H1 (cell line): ENCODE data around the gene SLC1A5. TPM values are rescaled to one million over a fixed set of nuclear protein-coding genes. Genes with fewer than 3 reads are reported as not detected.
"Not testable (repeated sequence)": the region's sequence is repeated elsewhere in the genome, so short reads cannot be mapped to it uniquely, and the experiment has no call there.

Experiments used
- CTCF ChIA-PET: fragments of 300-600 bp; sonication (Branson Sonifier 250); formaldehyde crosslinking; loops from one replicate; lab custom pipeline; 2021; ENCODE audit not compliant: partially characterized antibody; lab: Charles Lee
- POLR2A ChIA-PET: fragments of 300-600 bp; sonication (Branson Sonifier 250); formaldehyde crosslinking; loops from one replicate; lab custom pipeline; 2021; ENCODE audit warnings: inconsistent platforms; ENCODE audit not compliant: partially characterized antibody; lab: Charles Lee
- DNase-seq, 2 experiments: peaks; one replicate each; pipeline versions ENCODE4 v3.0.0 to v3.0.0-alpha.2; 2010 to 2022; ENCODE audit warnings: low spot score in 2 of 2, low read depth in 1 of 2, mixed read lengths in 1 of 2
- FAIRE-seq: peaks from 2 replicates; lab custom pipeline; 2011; peaks lifted over from hg19 to GRCh38; lab: Jason Lieb, UNC
- H2AFZ ChIP-seq: 2 replicates; pipeline ENCODE4 v1.8.1; 2012; ENCODE audit warnings: low read length, inconsistent platforms
- H2AK5ac ChIP-seq: 2 replicates; pipeline ENCODE4 v1.6.1; 2013; ENCODE audit warnings: low read depth, low read length
- H2BK120ac ChIP-seq: replicated peaks from 2 replicates; pipeline ENCODE3; 2013; ENCODE audit warnings: low read depth, low read length, inconsistent platforms
- H2BK12ac ChIP-seq: 2 replicates; pipeline ENCODE4 v1.6.1; 2013; ENCODE audit warnings: low read depth, low read length
- H2BK15ac ChIP-seq: 2 replicates; pipeline ENCODE4 v1.6.1; 2013; ENCODE audit warnings: low read length
- H2BK20ac ChIP-seq: 2 replicates; pipeline ENCODE4 v1.6.1; 2013; ENCODE audit warnings: low read length
- H2BK5ac ChIP-seq: 2 replicates; pipeline ENCODE4 v1.6.1; 2013; ENCODE audit warnings: low read depth, low read length
- H3K14ac ChIP-seq: 2 replicates; pipeline ENCODE4 v1.6.1; 2013; ENCODE audit warnings: inconsistent platforms; ENCODE audit not compliant: insufficient read length
- H3K18ac ChIP-seq: 2 replicates; pipeline ENCODE4 v1.6.1; 2013; ENCODE audit warnings: low read length; ENCODE audit errors: extremely low read depth
- H3K23ac ChIP-seq: 2 replicates; pipeline ENCODE4 v1.6.1; 2013; ENCODE audit warnings: inconsistent platforms; ENCODE audit not compliant: insufficient read length
- H3K23me2 ChIP-seq: 2 replicates; pipeline ENCODE4 v1.6.1; 2013; ENCODE audit warnings: low read depth, low read length
- H3K27ac ChIP-seq: 2 replicates; pipeline ENCODE4 v1.6.1; 2011; ENCODE audit warnings: low read depth, low read length, inconsistent platforms
- H3K27me3 ChIP-seq, 4 experiments: replicated peaks in 1 of 4; 1 replicate in 1 of 4; 2 replicates in 3 of 4; pipeline versions ENCODE4 v1.6.1 to v1.8.1; 2011 to 2013; ENCODE audit warnings: low read length in 3 of 4, mild to moderate bottlenecking in 3 of 4, inconsistent platforms in 2 of 4, mixed read lengths in 2 of 4, moderate library complexity in 1 of 4; ENCODE audit not compliant: control insufficient read depth in 3 of 4, insufficient read depth in 3 of 4; ENCODE audit errors: extremely low read depth in 1 of 4
- H3K36me3 ChIP-seq, 4 experiments: 2 replicates each; pipeline versions ENCODE4 v1.6.1 to v1.8.1; 2011 to 2013; ENCODE audit warnings: mild to moderate bottlenecking in 4 of 4, low read length in 3 of 4, moderate library complexity in 2 of 4, control low read depth in 1 of 4, inconsistent platforms in 1 of 4; ENCODE audit not compliant: insufficient read depth in 4 of 4, control insufficient read depth in 2 of 4
- H3K4ac ChIP-seq: replicated peaks from 2 replicates; pipeline ENCODE3; 2013; ENCODE audit warnings: low read length, low read depth, mixed read lengths, inconsistent platforms; ENCODE audit not compliant: insufficient read length
- H3K4me1 ChIP-seq, 4 experiments: replicated peaks in 1 of 4; 1 replicate in 1 of 4; 2 replicates in 3 of 4; pipeline versions ENCODE4 v1.6.1 to v1.8.1; 2011 to 2013; ENCODE audit warnings: low read length in 3 of 4, inconsistent platforms in 2 of 4, mixed read lengths in 1 of 4; ENCODE audit not compliant: insufficient read depth in 4 of 4, control insufficient read depth in 3 of 4
- H3K4me2 ChIP-seq, 2 experiments: 2 replicates each; pipeline versions ENCODE4 v1.6.1 to v1.8.1; 2011 to 2013; ENCODE audit warnings: low read depth in 2 of 2, low read length in 2 of 2, control low read depth in 1 of 2, inconsistent platforms in 1 of 2, mild to moderate bottlenecking in 1 of 2; ENCODE audit not compliant: insufficient read depth in 1 of 2
- H3K4me3 ChIP-seq, 4 experiments: fragments of 200-600, 300-600 bp in 1 of 4; sonication (generic), shearing (Covaris generic), sonication (Bioruptor Twin) in 1 of 4; 2 replicates each; pipeline versions ENCODE4 v1.5.1 to v1.8.1; 2011 to 2016; ENCODE audit warnings: low read length in 4 of 4, low read depth in 3 of 4, control low read depth in 2 of 4, inconsistent platforms in 2 of 4, mild to moderate bottlenecking in 2 of 4, mixed read lengths in 1 of 4, moderate library complexity in 1 of 4; ENCODE audit not compliant: insufficient read depth in 2 of 4; ENCODE audit errors: extremely low read depth in 1 of 4
- H3K56ac ChIP-seq: replicated peaks from 2 replicates; pipeline ENCODE3; 2013; ENCODE audit warnings: low read depth, mild to moderate bottlenecking, mixed read lengths, low read length, inconsistent platforms; ENCODE audit not compliant: insufficient read length
- H3K79me1 ChIP-seq: 2 replicates; pipeline ENCODE4 v1.6.1; 2013; ENCODE audit warnings: low read depth, low read length, control low read depth
- H3K79me2 ChIP-seq, 2 experiments: 2 replicates each; pipeline versions ENCODE4 v1.6.1 to v1.8.1; 2012 to 2013; ENCODE audit warnings: low read length in 2 of 2, mild to moderate bottlenecking in 2 of 2, inconsistent platforms in 1 of 2; ENCODE audit not compliant: insufficient read depth in 2 of 2, control insufficient read depth in 1 of 2
- H3K9ac ChIP-seq, 4 experiments: replicated peaks in 1 of 4; 1 replicate in 1 of 4; 2 replicates in 3 of 4; pipeline versions ENCODE4 v1.6.1 to v1.8.1; 2011 to 2013; ENCODE audit warnings: low read depth in 3 of 4, low read length in 3 of 4, control low read depth in 2 of 4, mild to moderate bottlenecking in 2 of 4, moderate library complexity in 2 of 4, inconsistent platforms in 1 of 4; ENCODE audit errors: extremely low read depth in 1 of 4
- H3K9me3 ChIP-seq, 2 experiments: 2 replicates each; pipeline versions ENCODE4 v1.6.1 to v1.8.1; 2012 to 2013; ENCODE audit warnings: mild to moderate bottlenecking in 2 of 2, moderate library complexity in 2 of 2, control low read depth in 1 of 2, inconsistent platforms in 1 of 2, low read depth in 1 of 2, low read length in 1 of 2, mixed read lengths in 1 of 2; ENCODE audit not compliant: insufficient read depth in 2 of 2
- H4K20me1 ChIP-seq, 2 experiments: replicated peaks in 1 of 2; 2 replicates each; pipeline versions ENCODE3 to v1.8.1; 2011 to 2013; ENCODE audit warnings: inconsistent platforms in 2 of 2, low read length in 2 of 2, mild to moderate bottlenecking in 1 of 2; ENCODE audit not compliant: insufficient read depth in 2 of 2, control insufficient read depth in 1 of 2
- H4K5ac ChIP-seq: 2 replicates; pipeline ENCODE4 v1.6.1; 2013; ENCODE audit warnings: low read length, low read depth, mixed read lengths, inconsistent platforms; ENCODE audit not compliant: insufficient read length
- H4K8ac ChIP-seq: 2 replicates; pipeline ENCODE4 v1.8.0; 2013; ENCODE audit warnings: mild to moderate bottlenecking, moderate library complexity, low read length, inconsistent platforms; ENCODE audit not compliant: insufficient read depth; ENCODE audit errors: extremely low read depth
- H4K91ac ChIP-seq: replicated peaks from 2 replicates; pipeline ENCODE3; 2013; ENCODE audit warnings: low read length, mixed read lengths, inconsistent platforms; ENCODE audit not compliant: insufficient read length
- HDAC2 ChIP-seq, 2 experiments: fragments of 300-600 bp in 1 of 2; sonication (generic) in 1 of 2; IDR thresholded peaks; 2 replicates each; pipeline ENCODE4 v1.6.1; 2011 to 2012; ENCODE audit warnings: low read depth in 2 of 2, low read length in 2 of 2, mild to moderate bottlenecking in 2 of 2, moderate library complexity in 2 of 2, borderline replicate concordance in 1 of 2, inconsistent platforms in 1 of 2
- WGBS, 2 experiments: shearing (Covaris generic) in 1 of 2; methylation state at CpG; one replicate each; pipeline versions ENCODE4 v1.1.6 to v1.1.7; 2013 to 2015; ENCODE audit warnings: low lambda C conversion rate in 2 of 2, mixed read lengths in 2 of 2, inconsistent platforms in 1 of 2, low coverage in 1 of 2, missing lambda C conversion rate in 1 of 2; ENCODE audit not compliant: insufficient replicate concordance in 2 of 2, insufficient coverage in 1 of 2, insufficient read length in 1 of 2; ENCODE audit errors: extremely low coverage in 1 of 2, missing lambda C conversion rate in 1 of 2; 5-methylcytosine and 5-hydroxymethylcytosine counted together
- polyA plus RNA-seq, 7 experiments: library from polyadenylated mRNA; depleted of rRNA in 3 of 7; stranded (reverse) in 5 of 7; unstranded in 2 of 7; fragments of >200 nt in 5 of 7; fragments of 200-250 nt in 2 of 7; gene quantifications; 1 replicate in 5 of 7; 2 replicates in 1 of 7; 4 replicates in 1 of 7; pipeline versions ENCODE4 v1.2.1 to v1.2.3, GENCODE V29; 2011 to 2013; ENCODE audit warnings: missing spikeins in 2 of 7, mixed read lengths in 2 of 7
- total RNA-seq: library from RNA; stranded (reverse); fragmentation: NEBNext Ultra II Directional; extraction: Animal tissue kit (Norgen Biotek cat#: 25700); gene quantifications from 2 replicates; pipeline ENCODE4 v1.2.1, GENCODE V29; 2021

Gene SLC1A5
- total and polyA plus RNA-seq, 2 of the 8 experiments (the other 6 are each of a cell fraction or from before 2014, with no cell fraction given): 291 to 351 TPM

DNA sequence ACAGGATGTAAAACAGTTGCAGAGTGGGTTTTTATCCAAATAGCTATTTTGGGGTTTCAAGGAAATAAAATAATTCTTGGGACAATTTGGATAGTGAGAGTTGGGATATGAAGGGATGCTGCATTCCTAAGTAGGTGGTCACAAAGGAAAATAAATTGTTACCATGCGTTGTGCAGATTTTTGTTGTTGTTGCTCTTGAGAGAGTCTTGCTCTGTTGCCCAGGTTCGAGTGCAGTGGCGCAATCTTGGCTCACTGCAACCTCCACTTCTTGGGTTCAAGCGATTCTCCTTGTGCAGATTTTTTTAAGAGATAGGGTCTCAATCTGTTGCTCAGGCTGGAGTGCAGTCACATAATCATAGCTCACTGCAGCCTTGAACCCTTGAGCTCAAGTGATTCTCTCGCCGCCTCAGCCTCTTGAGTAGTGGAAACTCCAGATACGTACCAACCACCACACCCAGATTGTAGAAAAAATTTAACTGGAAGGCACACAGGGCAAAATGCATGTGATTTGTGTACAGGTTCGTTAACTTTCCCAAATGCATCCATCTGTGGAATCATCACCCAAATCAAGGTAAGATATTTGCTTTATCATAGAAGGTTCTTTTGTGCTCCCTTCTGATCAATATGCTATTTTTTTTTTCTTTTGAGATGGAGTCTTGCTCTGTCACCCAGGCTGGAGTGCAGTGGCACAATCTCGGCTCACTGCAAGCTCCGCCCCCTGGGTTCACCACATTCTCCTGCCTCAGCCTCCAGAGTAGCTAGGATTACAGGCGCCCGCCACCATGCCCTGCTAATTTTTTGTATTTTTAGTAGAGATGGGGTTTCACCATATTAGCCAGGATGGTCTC, 16.0 kb downstream of the SLC1A5 start (continued):
- no peak for TF ChIP-seq HDAC2 (IDR thresholded peaks at IDR 0.05; ENCODE audit: borderline replicate concordance in 1 of 2, low read depth in 2 of 2, low read length in 2 of 2)

DNA sequence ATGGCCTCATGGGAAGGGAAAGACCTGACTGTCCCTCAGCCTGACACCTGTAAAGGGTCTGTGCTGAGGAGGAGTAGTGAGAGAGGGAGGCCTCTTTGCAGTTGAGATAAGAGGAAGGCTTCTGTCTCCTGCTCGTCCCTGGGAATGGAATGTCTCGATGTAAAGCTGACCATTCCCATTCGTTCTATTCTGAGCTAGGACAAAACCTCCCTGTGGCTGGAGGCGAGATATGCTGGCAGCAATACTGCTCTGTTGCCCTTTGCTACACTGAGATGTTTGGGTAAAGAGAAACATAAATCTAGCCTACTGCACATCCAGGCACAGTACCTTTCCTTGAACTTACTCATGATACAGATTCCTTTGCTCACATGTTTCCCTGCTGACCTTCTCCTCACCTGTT, 19.6 kb downstream of the SLC1A5 start:
- not testable (repeated sequence) for DNase-seq, H4K5ac ChIP-seq, H3K36me3 ChIP-seq, H3K4me1 ChIP-seq, H2AK5ac ChIP-seq, H3K18ac ChIP-seq, H2AFZ ChIP-seq, FAIRE-seq, H3K27me3 ChIP-seq, H4K91ac ChIP-seq, H4K20me1 ChIP-seq, H3K9me3 ChIP-seq, H3K23ac ChIP-seq, H3K4ac ChIP-seq, H2BK5ac ChIP-seq, H2BK20ac ChIP-seq, H2BK120ac ChIP-seq, H4K8ac ChIP-seq, H2BK15ac ChIP-seq, H3K4me3 ChIP-seq, H3K79me2 ChIP-seq, H3K23me2 ChIP-seq, H3K79me1 ChIP-seq, H2BK12ac ChIP-seq, H3K56ac ChIP-seq, H3K14ac ChIP-seq, H3K9ac ChIP-seq, H3K4me2 ChIP-seq, H3K27ac ChIP-seq
- ChIA-PET CTCF (interaction anchor here (0.6 to 12.0 kb wide), 8 partner anchors 9 to 222 kb away, joined by 3 to 176 read pairs (median 4); no protein-coding TSS in a partner anchor), POLR2A (interaction anchor here (0.6 to 18.6 kb wide), 3 partner anchors 12 to 47 kb away, joined by 4 to 333 read pairs (median 16); partner anchors contain the start of gene SLC1A5)
- 75% methylated on average over 4 of the region's 4 CpGs; no CpG with 5 or more reads in 1 of the 2 experiments for WGBS, 2 experiments
